ENCODE measurements around the gene TRIM37. TPM values are rescaled to one million over a fixed set of nuclear protein-coding genes. Genes with fewer than 3 reads are reported as not detected.
"Not testable (repeated sequence)": the region's sequence is repeated elsewhere in the genome, so short reads cannot be mapped to it uniquely, and the experiment has no call there.

TRIM37 gene
- total RNA-seq, 8 experiments from 2014 or later: 30.2 to 54.5 (median 32.0) TPM

DNA sequence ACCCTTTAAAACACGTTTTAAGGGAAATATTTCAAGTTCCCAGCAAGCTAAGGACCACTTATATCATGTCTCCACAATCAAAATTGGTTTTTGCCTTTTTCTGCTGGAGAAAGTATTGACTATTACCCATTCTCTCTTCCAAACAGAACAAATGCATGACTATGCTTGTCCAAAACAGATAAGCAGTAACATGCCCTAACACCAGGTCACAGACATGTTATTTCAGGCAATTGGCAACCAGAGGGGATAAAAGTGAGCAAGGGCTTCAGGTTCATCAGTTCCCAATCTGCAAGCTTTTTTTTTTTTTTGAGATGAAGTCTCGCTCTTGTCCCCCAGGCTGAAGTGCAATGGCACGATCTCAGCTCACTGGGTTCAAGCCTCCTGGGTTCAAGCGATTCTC, 33.3 kb upstream of the TRIM37 start:
- in situ Hi-C loops (cut with MboI; ENCODE audit: low pct_unique_long_range_greater_than_20kb in 2 of 9, low sequenced_read_pairs in 9 of 9, unreplicated experiment in 9 of 9): no loop called here
- ATAC-seq (replicated peaks in 6 of 8): no peak
- Histone ChIP-seq H3K27ac (no peak overlapping the region), H3K4me1 (replicated peaks in 1 of 2) (no peaks in the 10 kb centered on the region), H3K4me3 (no peak overlapping the region)
- 76 to 100% (median 94%) methylated on average over 1 to 3 of the region's 4 CpGs; no CpG with 5 or more reads in 1 of the 10 experiments for WGBS, 10 experiments

DNA sequence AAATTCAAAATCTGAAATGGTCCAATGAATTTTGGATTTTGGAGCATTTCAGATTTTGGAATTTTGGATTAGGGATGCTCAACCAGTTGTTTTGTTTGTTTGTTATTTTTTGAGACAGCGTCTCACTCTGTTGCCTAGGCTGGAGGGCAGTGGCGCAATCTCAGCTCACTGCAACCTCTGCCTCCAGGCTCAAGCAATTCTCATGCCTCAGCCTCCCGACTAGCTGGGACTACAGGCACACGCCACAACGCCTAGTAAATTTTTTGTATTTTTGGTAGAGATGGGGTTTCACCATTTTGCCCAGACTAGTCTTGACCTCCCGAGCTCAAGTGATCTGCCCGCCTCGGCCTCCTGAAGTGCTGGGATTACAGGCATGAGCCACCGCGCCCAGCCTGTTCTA, 31.7 kb upstream of the TRIM37 start:
- H3K4me1 ChIP-seq (replicated peaks in 1 of 2); in situ Hi-C loops (cut with MboI; ENCODE audit: low pct_unique_long_range_greater_than_20kb in 2 of 9, low sequenced_read_pairs in 9 of 9, unreplicated experiment in 9 of 9); H3K27ac ChIP-seq; H3K4me3 ChIP-seq; ATAC-seq (replicated peaks in 6 of 8): not testable (repeated sequence)
- 87 to 100% (median 96%) methylated on average over 1 to 8 of the region's 10 CpGs; no CpG with 5 or more reads in 2 of the 10 experiments for WGBS, 10 experiments

DNA sequence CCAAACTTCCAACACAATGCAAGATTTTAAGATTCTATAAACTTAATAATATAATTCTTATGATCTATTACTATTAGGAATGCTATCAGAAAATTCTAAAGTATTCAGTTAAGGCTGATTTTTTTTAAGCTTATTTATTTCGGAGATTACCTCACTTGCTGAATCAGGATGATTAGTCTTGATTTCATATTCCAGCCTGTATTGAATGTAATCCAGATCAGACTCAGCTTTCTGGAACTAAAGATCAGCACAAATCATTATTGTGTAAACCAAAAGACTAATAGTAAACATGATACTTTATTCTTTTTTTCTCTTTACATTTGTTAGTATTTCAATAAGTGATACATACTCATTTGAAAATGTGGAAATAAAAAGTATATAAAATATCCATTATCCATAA, 24.5 kb upstream of the TRIM37 start:
- Histone ChIP-seq H3K27ac (no peak overlapping the region), H3K4me3 (no peak overlapping the region), H3K4me1 (replicated peaks in 1 of 2) (no peaks in the 10 kb centered on the region)
- WGBS, 10 experiments: 45 to 100% (median 100%) methylated on average over 1 of the region's 1 CpG; no CpG with 5 or more reads in 2 of the 10 experiments
- in situ Hi-C loops (cut with MboI; ENCODE audit: low pct_unique_long_range_greater_than_20kb in 2 of 9, low sequenced_read_pairs in 9 of 9, unreplicated experiment in 9 of 9): no loop called here
- ATAC-seq (replicated peaks in 6 of 8): no peak

DNA sequence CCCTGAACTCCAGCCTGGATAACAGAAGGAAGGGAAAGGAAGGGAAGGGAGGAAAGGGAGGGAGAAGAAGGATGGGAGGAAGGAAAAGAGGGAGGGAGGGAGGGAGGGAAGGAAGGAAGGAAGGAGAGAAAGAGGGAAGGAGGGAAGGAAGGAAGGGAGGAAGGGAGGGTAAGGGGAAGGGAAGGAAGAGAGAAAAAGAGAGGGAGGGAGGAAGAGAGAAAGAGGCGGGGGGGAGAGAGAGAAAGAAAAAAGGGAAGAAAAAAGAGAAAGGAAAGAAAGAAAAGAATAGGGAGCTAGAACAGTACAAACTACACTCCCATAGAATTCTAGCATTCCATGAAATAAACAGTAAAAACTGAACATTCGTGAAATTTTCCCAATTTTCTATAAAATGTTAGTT, 23.1 kb upstream of the TRIM37 start:
- Histone ChIP-seq H3K27ac (no peak overlapping the region), H3K4me1 (replicated peaks in 1 of 2) (no peaks in the 10 kb centered on the region), H3K4me3 (no peak overlapping the region)
- WGBS, 10 experiments: 0 to 100% (median 63%) methylated on average over 1 to 2 of the region's 2 CpGs; no CpG with 5 or more reads in 4 of the 10 experiments
- in situ Hi-C loops (cut with MboI; ENCODE audit: low pct_unique_long_range_greater_than_20kb in 2 of 9, low sequenced_read_pairs in 9 of 9, unreplicated experiment in 9 of 9): no loop called here
- ATAC-seq (replicated peaks in 6 of 8): no peak

DNA sequence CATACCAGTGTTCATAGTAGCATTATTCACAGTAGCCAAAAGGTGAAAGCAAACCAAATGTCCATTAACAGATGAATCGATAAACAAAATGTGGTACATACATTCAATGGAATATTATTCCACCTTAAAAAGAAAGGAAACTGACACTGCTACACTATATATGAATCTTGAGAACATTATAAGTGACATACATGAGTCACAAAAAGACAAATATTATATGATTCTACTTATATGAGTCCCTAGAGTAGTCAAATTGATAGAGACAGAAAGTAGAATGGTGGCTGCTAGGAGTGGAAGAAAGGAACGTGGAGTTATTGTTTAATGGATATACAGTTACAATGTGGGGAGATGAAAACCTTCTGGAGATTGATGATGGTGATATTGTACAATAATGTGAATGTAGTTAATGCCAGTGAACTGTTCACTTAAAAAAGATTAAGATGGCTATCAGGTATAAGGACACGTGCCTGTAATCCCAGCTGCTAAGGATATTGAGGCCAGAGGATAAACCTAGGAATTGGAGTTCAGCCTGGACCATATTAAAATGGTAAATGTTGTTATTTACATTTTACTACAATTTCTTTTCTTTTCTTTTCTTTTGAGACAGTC, 20.2 kb upstream of the TRIM37 start:
- Histone ChIP-seq H3K27ac (no peak overlapping the region), H3K4me3 (no peak overlapping the region), H3K4me1 (replicated peaks in 1 of 2) (no peaks in the 10 kb centered on the region)
- in situ Hi-C loops (cut with MboI; ENCODE audit: low pct_unique_long_range_greater_than_20kb in 2 of 9, low sequenced_read_pairs in 9 of 9, unreplicated experiment in 9 of 9): no loop called here
- no peak for ATAC-seq (replicated peaks in 6 of 8)
- WGBS, 10 experiments: 67 to 100% (median 94%) methylated on average over 1 to 3 of the region's 3 CpGs

DNA sequence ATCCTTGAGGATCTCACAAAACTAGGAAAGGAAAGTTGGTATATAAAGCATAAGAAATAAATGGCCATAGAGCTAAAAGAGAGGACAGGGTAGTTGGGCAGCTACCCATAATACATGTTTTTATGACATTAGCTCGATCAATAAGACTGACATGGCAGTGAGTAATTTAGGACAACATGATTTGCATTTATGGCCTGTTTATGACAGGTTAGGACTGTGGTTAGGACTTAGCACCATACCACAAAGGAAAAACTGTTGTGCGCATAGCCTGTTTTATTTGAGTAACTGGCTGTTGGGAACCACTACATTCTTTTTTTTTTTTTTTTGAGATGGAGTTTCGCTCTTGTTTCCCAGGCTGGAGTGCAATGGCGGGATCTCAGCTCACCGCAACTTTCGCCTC, 18.0 kb upstream of the TRIM37 start:
- H3K4me3 ChIP-seq: no peak overlapping the region
- no peak for ATAC-seq (replicated peaks in 6 of 8)
- H3K27ac ChIP-seq: no peak overlapping the region
- in situ Hi-C loops (cut with MboI; ENCODE audit: low pct_unique_long_range_greater_than_20kb in 2 of 9, low sequenced_read_pairs in 9 of 9, unreplicated experiment in 9 of 9): no loop called here
- H3K4me1 ChIP-seq (replicated peaks in 1 of 2): no peaks in the 10 kb centered on the region
- WGBS, 10 experiments: 89 to 100% (median 100%) methylated on average over 1 to 6 of the region's 6 CpGs

DNA sequence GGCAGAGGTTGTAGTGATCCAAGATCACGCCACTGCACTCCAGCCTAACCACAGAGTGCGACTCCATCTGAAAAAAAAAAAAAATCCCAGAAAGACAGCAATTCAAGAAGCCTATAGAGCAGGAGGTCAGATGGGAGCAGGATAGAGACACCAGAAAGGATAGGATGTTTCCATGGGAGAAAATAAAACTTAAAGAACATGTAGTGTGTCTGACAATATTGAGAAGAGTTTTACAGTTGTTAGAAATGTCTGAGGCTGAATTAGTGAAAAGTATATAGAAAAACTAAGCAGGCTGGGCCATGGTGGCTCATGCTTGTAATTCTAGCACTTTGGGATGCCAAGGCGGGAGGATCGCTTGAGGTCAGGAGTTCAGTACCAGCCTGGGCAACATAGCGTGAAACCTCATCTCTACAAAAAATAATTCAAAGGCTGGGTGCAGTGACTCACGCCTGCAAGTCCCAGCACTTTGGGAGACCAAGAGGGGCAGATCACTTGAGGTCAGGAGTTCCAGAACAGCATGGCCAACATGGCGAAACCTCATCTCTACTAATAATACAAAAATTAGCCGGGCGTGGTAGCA, 15.3 kb upstream of the TRIM37 start:
- H3K27ac ChIP-seq: no peak overlapping the region
- in situ Hi-C loops (cut with MboI; ENCODE audit: low pct_unique_long_range_greater_than_20kb in 2 of 9, low sequenced_read_pairs in 9 of 9, unreplicated experiment in 9 of 9): no loop called here
- ATAC-seq (replicated peaks in 6 of 8): no peak
- H3K4me3 ChIP-seq: no peak overlapping the region
- no peaks in the 10 kb centered on the region for H3K4me1 ChIP-seq (replicated peaks in 1 of 2)
- WGBS, 10 experiments: 90 to 100% (median 99%) methylated on average over 2 to 6 of the region's 9 CpGs; no CpG with 5 or more reads in 2 of the 10 experiments

DNA sequence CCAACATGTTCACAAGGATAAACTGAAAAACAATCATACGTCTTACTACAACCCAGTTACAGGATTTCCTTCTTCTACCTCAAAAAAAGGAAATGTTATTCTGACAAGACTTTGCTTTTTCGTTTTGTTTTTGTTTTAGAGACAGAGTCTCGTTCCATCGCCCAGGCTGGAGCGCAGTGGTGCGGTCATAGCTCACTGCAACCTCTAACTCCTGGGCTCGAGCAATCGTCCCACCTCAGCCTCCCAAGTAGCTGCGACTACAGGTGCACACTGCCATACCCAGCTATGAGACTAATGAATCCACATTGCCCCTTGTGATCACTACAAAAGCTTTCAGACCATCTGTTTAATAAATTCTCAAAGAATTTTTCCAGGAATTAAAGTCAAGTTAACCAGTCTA, 8.8 kb upstream of the TRIM37 start:
- ATAC-seq (replicated peaks in 6 of 8): no peak
- in situ Hi-C loops (cut with MboI; ENCODE audit: low pct_unique_long_range_greater_than_20kb in 2 of 9, low sequenced_read_pairs in 9 of 9, unreplicated experiment in 9 of 9): no loop called here
- no peaks in the 10 kb centered on the region for H3K4me1 ChIP-seq (replicated peaks in 1 of 2)
- whole genome bisulfite sequencing, 10 experiments: 90 to 100% (median 100%) methylated on average over 1 to 9 of the region's 9 CpGs
- no peak overlapping the region for H3K27ac ChIP-seq
- H3K4me3 ChIP-seq: no peak overlapping the region

DNA sequence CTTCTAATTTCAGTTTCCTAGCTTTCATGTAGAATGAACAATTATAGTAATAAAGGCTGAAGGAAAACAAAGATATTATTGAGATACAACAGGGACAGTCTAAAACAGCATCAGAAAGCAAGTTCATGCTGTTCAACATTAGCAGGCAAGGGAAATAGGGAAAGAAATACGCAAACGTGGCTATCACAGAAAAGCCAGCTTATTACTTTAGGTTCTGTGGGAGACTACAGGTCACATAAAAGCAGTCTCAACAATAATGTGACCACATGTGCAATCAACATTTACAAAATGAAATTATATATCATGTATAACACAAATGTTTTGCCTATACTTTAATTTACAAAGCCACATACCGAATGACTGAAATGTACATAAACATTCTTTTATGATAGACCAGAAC, 4.9 kb upstream of the TRIM37 start:
- Histone ChIP-seq H3K27ac (no peak overlapping the region), H3K4me1 (replicated peaks in 1 of 2) (no peaks in the 10 kb centered on the region), H3K4me3 (no peak overlapping the region)
- in situ Hi-C loops (cut with MboI; ENCODE audit: low pct_unique_long_range_greater_than_20kb in 2 of 9, low sequenced_read_pairs in 9 of 9, unreplicated experiment in 9 of 9): no loop called here
- no peak for ATAC-seq (replicated peaks in 6 of 8)
- WGBS, 10 experiments: 40 to 100% (median 78%) methylated on average over 2 to 3 of the region's 3 CpGs; no CpG with 5 or more reads in 1 of the 10 experiments

DNA sequence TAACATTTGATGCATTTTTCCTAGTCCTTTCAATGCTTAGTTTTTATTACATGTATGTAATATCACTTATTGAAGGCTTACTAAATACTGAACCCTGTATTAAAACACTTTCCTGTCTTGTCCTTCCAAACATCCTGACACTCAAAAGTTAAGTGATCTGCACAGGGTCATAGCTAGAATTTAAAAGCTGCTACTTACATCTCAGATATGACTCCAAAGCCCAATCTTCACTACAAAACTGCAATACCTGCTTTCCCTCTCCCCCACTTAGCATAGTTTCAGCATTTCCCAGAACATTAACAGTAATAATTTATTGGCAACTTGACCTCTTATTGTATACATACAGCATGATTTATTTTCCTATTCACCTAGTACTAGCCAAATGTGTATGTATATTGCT, 4.3 kb upstream of the TRIM37 start:
- in situ Hi-C loops (cut with MboI; ENCODE audit: low pct_unique_long_range_greater_than_20kb in 2 of 9, low sequenced_read_pairs in 9 of 9, unreplicated experiment in 9 of 9): no loop called here
- ATAC-seq (replicated peaks in 6 of 8): no peak
- no peak overlapping the region for H3K4me3 ChIP-seq
- H3K4me1 ChIP-seq (replicated peaks in 1 of 2): no peaks in the 10 kb centered on the region
- no peak overlapping the region for H3K27ac ChIP-seq

DNA sequence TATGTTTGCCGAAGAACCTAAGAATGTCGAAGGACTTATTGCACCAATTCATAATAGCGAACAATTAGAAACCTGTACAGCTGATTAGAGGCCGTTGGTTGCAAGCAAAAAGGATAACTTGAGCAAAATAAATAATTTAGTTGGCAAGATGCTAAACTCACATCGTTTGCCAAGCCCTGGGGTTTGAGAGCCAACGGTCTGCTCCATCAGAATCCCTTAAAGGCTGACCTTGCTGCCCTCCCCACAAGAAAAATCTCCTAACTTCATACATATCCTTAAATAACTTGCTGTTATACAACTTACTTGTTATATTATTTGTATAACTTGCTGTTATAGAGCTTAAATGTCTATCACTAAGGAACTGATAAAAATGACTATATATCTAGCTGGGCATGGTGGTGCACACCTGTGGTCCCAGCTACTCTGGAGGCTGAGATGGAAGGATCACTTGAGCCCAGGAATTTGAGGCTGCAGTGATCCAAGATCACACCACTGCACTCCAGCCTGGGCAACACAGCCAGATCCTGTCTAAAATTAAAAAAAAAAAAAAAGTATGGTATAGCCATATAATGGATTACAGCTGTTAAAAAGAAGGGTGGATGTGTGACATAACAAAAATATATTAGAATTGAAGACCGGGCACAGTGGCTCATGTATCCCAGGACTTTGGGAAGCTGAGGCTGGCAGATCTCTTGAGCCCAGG, 1.9 kb upstream of the TRIM37 start:
- Histone ChIP-seq H3K4me3 (no peak overlapping the region), H3K27ac (no peak overlapping the region), H3K4me1 (replicated peaks in 1 of 2) (peaks cover 0 to 12% of the 10 kb centered on the region in 2 donors)
- ATAC-seq (replicated peaks in 6 of 8): no peak
- in situ Hi-C loops (cut with MboI; ENCODE audit: low pct_unique_long_range_greater_than_20kb in 2 of 9, low sequenced_read_pairs in 9 of 9, unreplicated experiment in 9 of 9): no loop called here
- 87 to 100% (median 93%) methylated on average over 1 to 7 of the region's 7 CpGs for WGBS, 10 experiments

DNA sequence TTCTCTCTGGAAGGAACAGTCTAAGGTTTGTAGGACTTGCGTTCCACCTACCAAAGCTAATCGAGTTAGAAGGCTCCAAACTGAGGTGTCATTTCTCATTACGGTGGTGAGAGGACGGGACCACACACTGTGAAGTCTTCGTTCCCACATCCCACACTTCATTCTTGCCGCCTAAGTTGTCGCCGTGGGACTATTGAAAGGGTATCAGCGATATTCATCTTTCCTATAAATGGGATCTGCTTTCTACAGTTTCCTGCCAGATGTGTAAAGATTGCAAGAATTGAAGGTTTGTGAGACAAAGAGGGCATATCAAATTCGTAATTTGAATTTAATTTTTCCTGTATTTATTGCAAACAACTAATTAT, 608 bp upstream of the TRIM37 start:
- Histone ChIP-seq H3K4me1 (replicated peaks in 1 of 2) (peaks cover 0 to 12% of the 10 kb centered on the region in 2 donors), H3K4me3 (peak overlapping the region; percentile 58 to 82 (median 72)), H3K27ac (peak overlapping the region; percentile 2 to 27)
- in situ Hi-C loops (cut with MboI; ENCODE audit: low pct_unique_long_range_greater_than_20kb in 2 of 9, low sequenced_read_pairs in 9 of 9, unreplicated experiment in 9 of 9): no loop called here
- 0 to 18% (median 8%) methylated on average over 1 to 6 of the region's 10 CpGs; no CpG with 5 or more reads in 2 of the 10 experiments for WGBS, 10 experiments
- ATAC-seq (replicated peaks in 6 of 8): no peak

DNA sequence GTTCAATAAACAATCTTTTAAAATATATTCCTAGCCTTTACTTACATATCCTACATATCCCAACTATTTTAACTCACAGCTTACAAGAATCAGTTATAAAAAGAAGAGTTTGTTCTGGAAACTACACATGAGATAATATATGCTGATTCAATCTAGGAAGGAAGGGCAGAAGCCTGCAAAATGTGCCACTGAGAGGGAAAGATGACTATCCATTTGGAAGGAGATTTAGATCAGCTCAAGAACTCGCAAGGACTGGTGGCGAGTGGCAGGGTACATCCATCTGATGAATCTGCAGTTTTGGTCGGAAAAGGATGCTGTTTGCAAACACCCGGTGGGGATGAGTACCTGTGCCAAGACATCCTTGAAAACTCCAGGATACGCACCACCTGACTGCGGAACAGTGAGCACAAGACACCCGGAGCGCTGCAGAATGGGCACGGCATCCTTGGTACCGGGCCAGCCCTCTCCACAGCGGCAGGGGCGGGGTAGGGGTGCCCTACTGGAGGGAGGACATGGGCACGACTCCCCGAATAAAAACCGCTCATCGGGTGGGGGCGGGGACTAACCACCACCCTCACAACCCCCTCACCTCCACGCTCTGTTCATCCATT, 723 bp downstream of the TRIM37 start:
- 0 to 7% (median 0%) methylated on average over 2 to 8 of the region's 18 CpGs; no CpG with 5 or more reads in 1 of the 10 experiments for WGBS, 10 experiments
- H3K4me3 ChIP-seq: peak overlapping the region; percentile 58 to 82 (median 72)
- H3K27ac ChIP-seq: peak overlapping the region; percentile 74 to 79
- in situ Hi-C loops (cut with MboI; ENCODE audit: low pct_unique_long_range_greater_than_20kb in 2 of 9, low sequenced_read_pairs in 9 of 9, unreplicated experiment in 9 of 9): no loop called here
- ATAC-seq (replicated peaks in 6 of 8): peak; percentile 12 to 41 (median 36)
- H3K4me1 ChIP-seq (replicated peaks in 1 of 2): peaks cover 0 to 12% of the 10 kb centered on the region in 2 donors

Measured in motor neuron (in vitro differentiated cells).